ENCODE measurements around the gene NNT.
"Not testable (repeated sequence)": the region's sequence is repeated elsewhere in the genome, so short reads cannot be mapped to it uniquely, and the experiment has no call there.

NNT gene

GRCh38 chr5:43602461-43603343 is at the start of gene NNT:
Gene NNT, plus strand, starts transcription at chr5:43603180. Its CDS starts 6,016 bp downstream, at chr5:43609196.
- peak; percentile 52 for DNase-seq (ENCODE audit: low spot score)

- DNase-seq (ENCODE audit: low spot score): no peak
These were observed 49.6 kb upstream of the NNT start for GRCh38 chr5:43553381-43553780.

GRCh38 chr5:43554497-43554896 is 48.5 kb upstream of the NNT start:
- DNase-seq (ENCODE audit: low spot score): no peak

- DNase-seq (ENCODE audit: low spot score): peak; percentile 45
These were observed 46.9 kb upstream of the NNT start for GRCh38 chr5:43555895-43556606.

DNA sequence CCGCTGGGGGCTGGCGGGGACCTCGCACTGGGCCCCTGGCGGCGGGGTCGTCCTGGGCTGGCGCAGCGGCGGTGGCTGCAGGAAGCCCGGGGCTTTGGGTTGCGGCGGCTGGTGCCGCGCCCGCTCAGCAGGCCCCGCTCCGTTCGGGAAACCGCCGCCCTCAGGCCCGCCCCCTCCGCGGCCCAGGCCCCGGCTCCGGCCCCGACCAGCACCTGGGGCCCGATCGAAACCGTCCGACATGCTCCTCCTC is 46.4 kb upstream of the NNT start:
- not testable (repeated sequence) for DNase-seq (ENCODE audit: low spot score)

GRCh38 chr5:43556857-43557542 is 46.0 kb upstream of the NNT start, which contains the start of gene PAIP1:
Gene PAIP1, minus strand, starts transcription at chr5:43557077. Its CDS starts 231 bp downstream, at chr5:43556846.
- peak; percentile 69 for DNase-seq (ENCODE audit: low spot score)

- DNase-seq (ENCODE audit: low spot score): no peak
These were observed 42.9 kb upstream of the NNT start for GRCh38 chr5:43560128-43560527.

- DNase-seq (ENCODE audit: low spot score): no peak
These were observed 41.6 kb upstream of the NNT start for GRCh38 chr5:43561356-43561755.

DNA sequence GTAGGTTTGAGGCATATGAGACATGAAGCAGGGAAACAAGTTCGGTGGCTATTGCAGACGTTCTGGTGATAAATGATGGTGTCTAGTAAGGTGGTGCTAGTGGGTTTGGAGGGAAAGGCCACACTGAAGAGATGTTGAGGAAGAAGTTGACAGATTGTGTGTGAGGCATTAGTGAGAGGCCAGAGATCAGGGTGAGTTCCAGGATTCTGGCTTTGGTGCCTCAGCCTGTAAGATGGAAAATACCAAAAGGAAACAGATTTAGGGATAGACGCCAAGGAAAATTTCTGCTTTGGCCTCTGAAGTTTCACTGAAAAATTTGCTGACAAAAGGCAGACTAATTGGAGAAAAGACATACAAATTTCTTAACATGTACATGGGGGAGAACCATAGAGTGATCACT is 39.7 kb upstream of the NNT start:
- DNase-seq (ENCODE audit: low spot score): no peak

DNA sequence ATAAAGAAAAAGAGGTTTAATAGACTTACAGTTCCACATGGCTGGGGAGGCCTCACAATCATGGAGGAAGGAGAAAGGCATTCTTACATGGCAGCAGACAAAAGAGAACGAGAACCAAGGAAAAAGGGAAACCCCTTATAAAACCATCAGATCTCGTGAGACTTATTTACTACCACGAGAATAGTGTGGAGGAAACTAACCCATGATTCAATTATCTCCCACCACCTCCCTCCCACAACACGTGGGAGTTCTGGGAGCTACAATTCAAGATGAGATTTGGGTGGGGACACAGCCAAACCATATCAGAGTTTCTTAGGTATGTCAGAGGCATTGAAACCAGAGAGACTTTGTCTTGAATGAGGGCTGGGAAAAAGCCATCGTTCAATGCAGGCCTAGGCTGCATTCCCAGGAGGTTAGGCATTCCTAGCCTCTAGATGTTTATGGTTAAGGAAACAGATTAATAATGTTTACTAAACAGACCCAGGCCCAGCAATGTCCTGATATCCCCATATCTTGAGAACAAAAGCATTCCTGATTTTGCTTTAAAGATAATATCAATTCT is 38.6 kb upstream of the NNT start:
- no peak for DNase-seq (ENCODE audit: low spot score)

- no peak for DNase-seq (ENCODE audit: low spot score)
These were observed 37.9 kb upstream of the NNT start for GRCh38 chr5:43565043-43565442.

DNA sequence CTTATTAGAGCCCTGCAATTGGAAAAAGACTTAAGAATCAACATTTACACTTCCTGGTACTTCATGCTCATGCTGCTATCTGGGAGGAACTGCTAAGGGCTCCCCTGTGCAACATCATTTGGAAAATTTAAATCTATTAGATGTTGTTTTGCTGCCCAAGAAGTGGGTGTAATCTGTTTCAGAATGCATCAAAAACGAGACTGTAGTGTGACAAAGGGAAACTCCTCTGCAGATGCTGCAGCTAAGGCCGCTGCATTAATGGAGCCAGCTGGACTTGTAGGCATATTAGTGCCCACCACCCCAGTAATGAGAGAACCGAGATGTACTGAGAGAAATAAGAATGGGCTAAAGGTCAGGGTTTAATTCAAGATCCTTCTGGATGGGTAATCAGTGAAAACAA is 35.0 kb upstream of the NNT start:
- DNase-seq (ENCODE audit: low spot score): no peak

- no peak for DNase-seq (ENCODE audit: low spot score)
These were observed 33.7 kb upstream of the NNT start for GRCh38 chr5:43569236-43569746.

GRCh38 chr5:43570450-43571158 is 32.4 kb upstream of the NNT start:
- no peak for DNase-seq (ENCODE audit: low spot score)

GRCh38 chr5:43571237-43571636 is 31.7 kb upstream of the NNT start:
- DNase-seq (ENCODE audit: low spot score): no peak

GRCh38 chr5:43572357-43572756 is 30.6 kb upstream of the NNT start:
- DNase-seq (ENCODE audit: low spot score): no peak

DNA sequence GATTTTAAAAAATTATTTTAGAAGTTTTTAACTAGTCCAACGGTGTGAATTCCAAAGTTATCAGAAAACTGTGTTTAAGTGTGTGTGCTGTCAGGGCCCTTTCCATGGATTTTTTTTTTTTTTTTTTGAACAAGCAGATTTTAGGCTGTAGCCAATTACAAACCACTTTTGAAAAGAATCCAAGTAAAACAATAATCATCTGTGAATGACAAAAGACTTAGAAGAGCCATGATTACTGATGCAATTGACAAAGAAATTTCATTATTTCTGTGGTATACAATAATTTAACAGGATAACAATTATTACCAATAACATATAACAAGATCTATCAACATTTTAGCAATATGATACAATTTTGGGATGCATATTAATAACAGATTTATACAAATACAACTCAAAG is 29.9 kb upstream of the NNT start:
- DNase-seq (ENCODE audit: low spot score): no peak

- not testable (repeated sequence) for DNase-seq (ENCODE audit: low spot score)
These were observed 22.4 kb upstream of the NNT start for GRCh38 chr5:43580402-43581210.

DNA sequence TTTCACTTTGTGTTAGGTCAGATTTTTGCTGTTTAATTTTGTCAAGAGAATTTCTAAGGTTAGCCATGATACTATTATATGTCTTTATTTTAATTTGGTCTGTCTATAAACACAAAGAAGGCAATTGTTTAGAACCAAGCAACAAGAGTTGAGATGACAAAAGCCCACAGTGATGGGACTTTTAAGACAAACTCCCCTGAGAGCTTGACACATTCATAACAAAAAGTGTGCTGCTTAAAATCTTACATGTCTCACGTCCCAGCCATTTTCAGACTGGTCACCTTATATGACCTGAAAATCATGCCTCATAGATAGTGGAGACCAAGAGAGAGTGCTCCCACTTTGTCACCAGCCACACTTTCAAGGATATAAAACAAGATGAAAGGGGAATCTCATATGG is 21.6 kb upstream of the NNT start:
- no peak for DNase-seq (ENCODE audit: low spot score)

- DNase-seq (ENCODE audit: low spot score): no peak
These were observed 20.6 kb upstream of the NNT start for GRCh38 chr5:43582082-43583005.

Measured in cerebellar cortex (tissue), 1 donor.